Erythroblast (primary cell): ENCODE results near the gene JAG1.

Experiments
- GATA1 ChIP-seq: IDR thresholded peaks from 2 replicates; pipeline ENCODE4 v1.6.1; 2011; ENCODE audit warnings: low read depth, mild to moderate bottlenecking, control low read depth, low read length, moderate library complexity
- POLR2A ChIP-seq: IDR thresholded peaks from 2 replicates; pipeline ENCODE4 v1.6.1; 2011; ENCODE audit warnings: mild to moderate bottlenecking, low read length

- TF ChIP-seq POLR2A: no peak
- no peak for TF ChIP-seq GATA1
Measured at GRCh38 chr20:10707791-10708190, 34.0 kb upstream of the JAG1 start.
